Kasumi-1 (cell line): ENCODE results near the gene PYGB.
"Not testable (repeated sequence)": the region's sequence is repeated elsewhere in the genome, so short reads cannot be mapped to it uniquely, and the experiment has no call there.

Experiments used
- DNase-seq, 2 experiments: peaks; one replicate each; lab custom pipeline; 2025; lab: John Stamatoyannopoulos, UW

The PYGB gene

GRCh38 chr20:25230166-25230831 lies 17.6 kb upstream of the PYGB start:
- DNase-seq = no peak

DNA sequence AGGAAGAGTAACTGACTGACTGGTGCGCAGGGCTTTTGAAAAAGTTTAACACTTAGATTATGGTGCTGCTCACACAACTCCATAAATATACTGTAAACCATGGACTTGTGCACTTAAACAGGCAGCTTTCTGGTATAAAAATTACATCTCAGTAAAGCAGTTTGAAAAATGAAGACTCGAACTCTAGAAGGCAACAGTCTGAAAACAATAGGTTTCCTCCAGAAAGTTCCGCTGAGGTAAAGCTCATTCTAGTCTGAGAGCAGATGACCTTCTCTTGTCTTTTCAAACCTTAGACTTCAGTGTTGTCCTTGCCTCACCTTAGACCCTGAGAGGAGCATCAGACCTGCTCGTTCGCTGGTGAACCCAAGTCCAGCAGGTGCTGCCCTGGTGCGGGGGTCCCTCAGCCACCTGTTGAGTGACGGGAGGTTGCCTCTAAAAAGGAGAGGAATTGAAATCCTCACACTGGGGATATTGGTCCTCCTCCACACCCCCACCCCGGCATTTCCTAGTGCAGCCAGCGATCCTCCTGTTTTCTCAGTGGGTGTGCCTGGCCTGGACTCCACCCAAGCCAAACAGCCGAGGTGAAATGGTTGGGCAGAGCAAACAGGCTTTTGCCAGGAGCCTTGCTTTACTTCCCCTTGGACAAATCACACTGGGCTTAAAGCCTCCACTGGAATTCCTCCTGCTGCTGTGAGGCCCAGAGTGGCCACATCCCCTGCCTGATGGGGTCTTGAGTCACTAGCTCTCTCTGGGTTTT lies 14.7 kb upstream of the PYGB start:
- DNase-seq = no peak

- DNase-seq = not testable (repeated sequence)
These were observed 13.7 kb upstream of the PYGB start for GRCh38 chr20:25234009-25234849.

GRCh38 chr20:25236450-25237304 lies 11.2 kb upstream of the PYGB start:
- DNase-seq = no peak

- peak; percentile 97 to 98 for DNase-seq
These were observed 10.1 kb upstream of the PYGB start for GRCh38 chr20:25237610-25238318.

DNA sequence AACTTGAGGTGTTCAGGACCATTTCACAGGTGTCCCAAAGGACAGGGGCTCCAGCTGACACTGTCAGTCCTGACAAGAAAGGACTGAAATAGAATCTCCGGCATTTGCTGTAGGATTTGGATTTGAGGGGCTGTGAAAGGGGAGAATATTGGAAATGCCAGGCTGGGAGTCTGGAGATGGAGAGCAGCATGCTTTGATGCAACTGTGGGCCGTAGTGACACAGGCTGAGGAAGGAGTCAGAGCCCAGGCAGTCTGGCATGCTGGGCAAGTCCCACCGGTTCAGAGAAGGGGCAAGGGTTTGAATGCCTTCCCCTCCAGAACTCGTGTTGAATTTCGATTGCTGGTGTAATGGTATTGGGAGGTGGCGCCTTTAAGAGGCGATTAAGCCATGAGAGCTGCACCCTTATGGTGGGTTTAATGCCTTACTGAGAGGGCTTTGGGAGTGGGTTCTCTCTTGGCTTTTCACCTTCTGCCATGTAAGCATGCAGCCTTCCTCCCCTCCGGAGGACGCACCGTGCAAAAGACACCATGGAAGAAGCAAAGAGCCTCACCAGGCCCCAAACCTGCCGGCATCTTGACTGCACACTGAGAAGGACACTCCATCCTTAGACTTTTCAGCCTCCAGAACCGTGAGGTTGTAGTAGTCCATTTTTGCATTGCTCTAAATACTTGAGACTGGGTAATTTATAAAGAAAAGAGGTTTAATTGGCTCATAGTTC lies 9.4 kb upstream of the PYGB start:
- no peak for DNase-seq

DNA sequence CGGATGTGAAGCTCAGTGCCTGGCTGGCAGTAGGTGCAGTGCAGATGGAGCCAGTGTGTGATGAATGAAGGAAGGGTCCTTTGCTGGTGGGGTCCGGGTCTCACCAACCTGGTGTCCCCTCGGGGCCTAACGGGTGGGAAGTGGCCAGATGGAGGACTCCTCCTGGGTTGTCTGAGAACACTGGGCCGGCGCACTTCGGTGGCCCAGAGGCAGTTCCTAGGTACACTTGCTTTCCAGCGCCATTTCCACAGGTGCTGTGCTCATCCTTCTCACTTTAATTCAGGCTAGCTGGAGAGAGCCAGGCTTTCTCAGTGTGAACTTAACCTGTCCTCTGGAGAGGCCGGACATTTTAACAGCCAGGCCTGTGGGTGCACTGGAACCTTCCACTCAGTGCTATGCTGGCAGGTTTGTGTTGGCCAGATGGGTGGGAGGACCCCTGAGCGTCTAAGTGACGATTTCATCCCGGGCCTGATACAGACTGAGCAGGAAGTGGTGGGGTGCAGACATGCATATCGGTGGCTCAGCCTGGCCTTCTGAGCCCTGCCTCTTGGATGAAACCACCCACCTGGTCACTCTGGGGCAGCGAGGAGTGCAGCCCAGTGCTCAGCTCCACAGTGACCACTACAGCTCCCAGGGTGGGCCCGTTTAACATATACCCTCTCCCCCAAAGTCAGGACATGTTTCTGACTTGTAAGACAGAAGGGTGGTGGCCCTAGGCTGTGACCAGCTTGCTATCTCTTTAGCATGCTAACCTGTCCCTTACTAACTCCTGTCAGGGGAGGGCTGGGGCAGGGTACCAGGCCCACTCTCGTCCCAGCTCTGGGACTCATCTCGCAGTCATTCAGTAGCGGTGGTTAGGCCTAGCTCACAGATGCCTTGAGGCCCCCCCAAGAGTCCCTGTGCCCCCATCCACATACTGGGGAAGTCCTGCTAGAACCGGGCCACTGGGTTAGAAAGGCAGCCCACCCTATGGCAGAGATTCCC lies 8.2 kb upstream of the PYGB start:
- no peak for DNase-seq

DNA sequence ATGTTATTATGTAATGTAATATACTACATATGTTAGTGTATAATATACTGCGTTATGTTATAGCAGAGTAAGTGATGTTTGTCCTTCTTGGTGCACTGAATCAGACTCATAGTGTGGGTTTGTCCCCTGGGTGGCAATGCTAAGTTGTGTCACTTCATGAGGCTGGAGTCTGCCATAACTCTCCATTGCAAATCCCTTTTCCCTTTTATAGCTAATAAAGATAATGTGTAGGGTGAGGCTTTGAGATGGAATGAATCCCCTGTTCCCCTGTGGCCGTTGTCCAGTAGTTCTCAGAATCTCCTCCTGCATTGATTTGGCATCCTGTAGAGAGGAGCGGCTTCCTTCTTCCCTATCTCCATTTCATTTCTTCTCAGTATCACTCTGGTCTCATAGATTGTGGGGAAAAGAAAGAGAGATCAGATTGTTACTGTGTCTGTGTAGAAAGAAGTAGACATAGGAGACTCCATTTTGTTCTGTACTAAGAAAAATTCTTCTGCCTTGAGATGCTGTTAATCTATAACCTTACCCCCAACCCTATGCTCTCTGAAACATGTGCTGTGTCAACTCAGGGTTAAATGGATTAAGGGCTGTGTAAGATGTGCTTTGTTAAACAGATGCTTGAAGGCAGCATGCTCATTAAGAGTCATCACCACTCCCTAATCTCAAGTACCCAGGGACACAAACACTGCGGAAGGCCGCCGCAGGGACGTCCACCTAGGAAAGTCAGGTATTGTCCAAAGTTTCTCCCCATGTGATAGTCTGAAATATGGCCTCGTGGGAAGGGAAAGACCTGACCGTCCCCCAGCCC lies 6.8 kb upstream of the PYGB start:
- not testable (repeated sequence) for DNase-seq

GRCh38 chr20:25241659-25241955 lies 6.3 kb upstream of the PYGB start:
- DNase-seq = not testable (repeated sequence)

GRCh38 chr20:25242231-25242630 lies 5.7 kb upstream of the PYGB start:
- no peak for DNase-seq

DNA sequence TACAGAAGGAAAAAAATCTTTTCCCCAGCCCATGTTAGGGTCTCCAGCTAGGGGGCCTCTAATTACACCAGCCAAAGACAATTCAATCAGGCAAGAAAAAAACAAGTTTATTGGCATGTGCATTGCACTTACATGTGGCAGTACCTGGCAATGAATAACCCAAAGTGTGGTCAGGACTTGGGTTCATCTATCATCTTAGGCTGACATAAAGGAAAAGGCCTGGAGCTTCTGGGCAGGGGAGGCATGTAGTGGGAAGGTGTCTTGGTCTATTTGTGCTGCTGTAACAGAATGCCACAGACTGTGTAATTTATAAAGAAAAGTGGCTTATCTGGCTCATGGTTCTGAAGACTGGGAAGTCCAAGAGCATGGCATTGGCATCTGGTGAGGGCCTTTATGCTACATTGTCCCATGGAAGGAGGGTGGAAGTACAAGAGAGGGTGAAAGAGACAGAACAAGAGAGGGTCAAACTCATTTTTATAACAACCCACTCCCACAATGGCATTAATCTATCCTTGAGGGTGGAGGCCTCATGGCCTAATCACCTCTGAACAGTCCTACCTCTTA lies 4.4 kb upstream of the PYGB start:
- no peak for DNase-seq

GRCh38 chr20:25244976-25245375 lies 2.9 kb upstream of the PYGB start:
- no peak for DNase-seq

DNA sequence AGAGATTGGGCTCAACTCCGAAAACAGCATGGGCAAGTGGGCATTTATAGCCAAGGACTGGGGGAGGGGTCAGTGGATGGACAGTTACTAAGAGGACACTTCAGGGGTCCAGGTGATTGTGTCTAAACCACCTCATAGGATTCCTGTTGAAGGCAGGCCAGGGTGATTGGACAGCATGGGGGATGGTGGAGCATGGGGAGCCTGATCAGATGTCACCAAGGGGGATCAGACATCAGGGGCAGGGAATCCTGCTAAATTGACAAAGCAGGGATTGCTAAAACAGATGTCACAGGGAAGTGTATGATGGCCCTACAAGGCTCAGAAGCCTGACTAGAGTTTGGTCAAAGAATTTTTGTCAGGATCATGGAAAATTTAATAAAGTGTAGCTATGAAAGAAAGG lies 2.4 kb upstream of the PYGB start:
- no peak for DNase-seq

DNA sequence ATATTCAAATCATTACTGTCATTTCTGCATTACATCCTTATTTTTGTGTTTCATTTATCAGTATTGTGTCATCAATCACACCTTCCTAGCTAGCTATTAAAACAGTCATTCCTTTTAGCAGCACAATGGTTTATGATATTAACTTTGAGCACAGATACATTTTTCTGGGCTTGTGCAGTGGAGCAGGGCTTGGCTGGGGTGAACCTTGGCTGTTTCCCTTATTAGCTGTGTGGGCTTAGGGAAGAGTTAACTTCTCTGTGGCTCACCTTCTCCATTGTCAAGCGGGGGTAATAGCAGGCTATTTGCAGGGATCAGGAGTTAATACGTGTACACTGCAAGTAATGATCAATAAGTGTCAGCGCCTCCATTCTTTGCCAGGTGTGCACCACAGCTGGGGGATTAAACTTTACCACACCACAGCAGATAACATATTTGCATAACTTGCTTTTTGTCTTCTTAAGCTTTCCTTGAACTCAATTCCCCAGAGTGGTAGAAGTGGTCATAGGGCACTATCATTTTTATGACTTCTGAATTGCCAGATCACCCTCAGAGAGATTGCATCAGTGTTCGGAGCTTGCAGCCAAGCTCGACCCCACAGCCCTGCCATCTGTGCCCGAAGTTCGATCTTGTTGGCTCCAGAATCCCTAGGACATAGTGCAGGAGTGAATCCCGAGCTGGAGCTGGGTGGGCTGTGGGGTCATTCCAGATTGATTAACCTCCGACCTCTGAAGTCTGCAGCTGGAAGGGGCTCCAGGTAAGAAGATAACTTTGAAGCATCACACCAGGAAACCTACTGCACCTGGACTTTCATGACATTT lies 1.5 kb upstream of the PYGB start:
- no peak for DNase-seq

- peak; percentile 46 to 50 for DNase-seq
These were observed 826 bp upstream of the PYGB start for GRCh38 chr20:25247000-25247517.

GRCh38 chr20:25247518-25247955 lies 348 bp upstream of the PYGB start:
- DNase-seq = peak; percentile 43 to 50

DNA sequence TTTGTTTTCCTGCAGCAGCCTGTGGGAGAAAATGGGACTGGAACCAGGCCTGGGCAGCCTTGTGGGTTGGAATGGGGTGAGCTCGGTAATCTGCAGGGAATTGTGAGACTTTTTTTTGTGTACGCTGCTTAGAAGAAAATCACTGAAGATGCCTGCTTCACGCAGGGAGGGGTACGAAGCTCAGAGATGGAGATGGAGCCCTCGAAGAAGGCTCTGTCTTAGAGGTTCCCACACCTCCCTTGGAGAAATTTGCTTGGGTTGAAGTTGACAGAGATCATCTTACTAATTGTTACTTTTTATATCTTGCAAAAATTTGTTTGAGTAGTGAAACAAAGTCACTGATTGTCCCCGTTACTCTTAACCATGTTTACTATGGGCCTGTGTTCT lies 894 bp downstream of the PYGB start:
- peak in 1 of 2 experiments; percentile 30 for DNase-seq
